B cell (primary cell): ENCODE measurements around the gene MPLKIP. TPM values are rescaled to one million over a fixed set of nuclear protein-coding genes. Genes with fewer than 3 reads are reported as not detected.

ENCODE experiments used
- ATAC-seq: fragments of 200-7000 bp; cut with Tn5 transposase; one replicate; pipeline ENCODE4 v1.10.0; 2021; ENCODE audit warnings: low read depth, mild to moderate bottlenecking, moderate number of reproducible peaks, moderate library complexity
- CTCF ChIA-PET: fragments of 350-600 bp; sonication (Branson Sonifier 250); formaldehyde crosslinking; loops from one replicate; lab custom pipeline; 2021; ENCODE audit warnings: antibody characterized with exemption, inconsistent platforms; lab: Charles Lee
- POLR2A ChIA-PET: fragments of 350-600 bp; sonication (Branson Sonifier 250); formaldehyde crosslinking; loops from one replicate; lab custom pipeline; 2021; ENCODE audit warnings: antibody characterized with exemption; lab: Charles Lee
- DNase-seq: peaks from one replicate; pipeline ENCODE4 v3.0.0; 2013
- H2AFZ ChIP-seq: 2 replicates; pipeline ENCODE4 v1.6.1; 2012; ENCODE audit warnings: mild to moderate bottlenecking, low read depth, low read length; ENCODE audit not compliant: insufficient read depth, poor library complexity, severe bottlenecking
- H3K27ac ChIP-seq, 2 donors: 1 replicate in 1 of 2; 2 replicates in 1 of 2; pipeline ENCODE4 v1.5.1; 2012 to 2013; ENCODE audit warnings: low read length in 2 of 2, mild to moderate bottlenecking in 2 of 2, moderate library complexity in 1 of 2
- H3K27me3 ChIP-seq, 4 experiments: fragments of 200-600 bp in 1 of 4; sonication (generic) in 1 of 4; replicated peaks in 1 of 4; 1 replicate in 2 of 4; 2 replicates in 2 of 4; pipeline versions ENCODE4 v1.6.1 to v1.7.0; 2013 to 2016; ENCODE audit warnings: low read length in 3 of 4, mild to moderate bottlenecking in 2 of 4, mixed read lengths in 1 of 4, moderate library complexity in 1 of 4; ENCODE audit not compliant: insufficient read depth in 4 of 4, control insufficient read depth in 3 of 4; ENCODE audit errors: control extremely low read depth in 1 of 4
- H3K36me3 ChIP-seq, 2 experiments: replicated peaks in 1 of 2; 1 replicate in 1 of 2; 2 replicates in 1 of 2; pipeline versions ENCODE4 v1.6.1 to v1.7.1; 2013; ENCODE audit warnings: low read length in 1 of 2; ENCODE audit not compliant: insufficient read depth in 2 of 2, control insufficient read depth in 1 of 2; ENCODE audit errors: control extremely low read depth in 1 of 2, extremely low read depth in 1 of 2
- H3K4me1 ChIP-seq, 2 donors: fragments of 200-600 bp in 1 of 2; sonication (generic) in 1 of 2; 1 replicate in 1 of 2; 2 replicates in 1 of 2; pipeline versions ENCODE4 v1.5.1 to v1.6.1; 2013 to 2017; ENCODE audit warnings: low read length in 2 of 2; ENCODE audit not compliant: control insufficient read depth in 2 of 2, insufficient read depth in 2 of 2
- H3K4me2 ChIP-seq: replicated peaks from 2 replicates; pipeline ENCODE3; 2012; ENCODE audit warnings: mild to moderate bottlenecking, low read depth, low read length; ENCODE audit not compliant: poor library complexity, severe bottlenecking
- H3K4me3 ChIP-seq, 5 experiments: fragments of 200-600 bp in 1 of 5; sonication (generic) in 1 of 5; 1 replicate in 3 of 5; 2 replicates in 2 of 5; pipeline versions ENCODE4 v1.5.1 to v1.7.0; 2011 to 2016; ENCODE audit warnings: low read length in 4 of 5, mild to moderate bottlenecking in 4 of 5, low read depth in 2 of 5, control low read depth in 1 of 5, moderate library complexity in 1 of 5; ENCODE audit not compliant: insufficient read depth in 1 of 5; ENCODE audit errors: control extremely low read depth in 1 of 5, extremely low read depth in 1 of 5
- H3K79me2 ChIP-seq: fragments of 200-600 bp; sonication (generic); one replicate; pipeline ENCODE4 v1.6.0; 2016; ENCODE audit warnings: low read length; ENCODE audit not compliant: control insufficient read depth, insufficient read depth
- H3K9ac ChIP-seq: fragments of 200-600 bp; sonication (generic); 2 replicates; pipeline ENCODE4 v1.6.1; 2017; ENCODE audit warnings: mild to moderate bottlenecking, low read length, moderate library complexity
- H3K9me3 ChIP-seq, 3 donors: one replicate each; pipeline versions ENCODE4 v1.6.1 to v1.7.1; 2013; ENCODE audit warnings: low read length in 2 of 3; ENCODE audit not compliant: control insufficient read depth in 2 of 3, insufficient read depth in 1 of 3; ENCODE audit errors: control extremely low read depth in 1 of 3
- H4K20me1 ChIP-seq: 2 replicates; pipeline ENCODE4 v1.6.0; 2012; ENCODE audit warnings: mild to moderate bottlenecking, low read length; ENCODE audit not compliant: insufficient read depth, control insufficient read depth, poor library complexity, severe bottlenecking
- H3K27ac Mint-ChIP-seq: one replicate; pipeline ENCODE4 v1.8.0; 2021; ENCODE audit warnings: mixed read lengths
- H3K27me3 Mint-ChIP-seq: one replicate; pipeline ENCODE4 v1.8.0; 2021; ENCODE audit warnings: mixed read lengths
- H3K4me1 Mint-ChIP-seq: one replicate; pipeline ENCODE4 v1.8.0; 2021; ENCODE audit warnings: mixed read lengths
- H3K4me3 Mint-ChIP-seq: one replicate; pipeline ENCODE4 v1.8.0; 2021; ENCODE audit warnings: mixed read lengths
- H3K9me3 Mint-ChIP-seq: one replicate; pipeline ENCODE4 v1.8.0; 2022; ENCODE audit warnings: mixed read lengths; ENCODE audit not compliant: insufficient read depth
- EZH2 ChIP-seq: IDR thresholded peaks from 2 replicates; pipeline ENCODE4 v1.6.1; 2012; ENCODE audit warnings: borderline replicate concordance, low read depth, mild to moderate bottlenecking, moderate library complexity, low read length; ENCODE audit not compliant: insufficient read depth, poor library complexity, severe bottlenecking
- WGBS: methylation state at CpG from one replicate; pipeline ENCODE4 v1.1.5; 2013; ENCODE audit warnings: missing lambda C conversion rate; ENCODE audit not compliant: insufficient coverage; 5-methylcytosine and 5-hydroxymethylcytosine counted together
- intact Hi-C: fragments of 100-400 bp; cut with micrococcal nuclease; formaldehyde crosslinking; loops from one replicate; pipeline ENCODE4 v1.10.0; 2022
- polyA plus RNA-seq: library from polyadenylated mRNA; depleted of rRNA; stranded (reverse); fragments of >200 nt; gene quantifications from 2 replicates; pipeline ENCODE4 v1.2.3, GENCODE V29; 2012
- total RNA-seq, 2 donors: library from RNA; stranded (reverse); fragments of 120-200 nt in 1 of 2; gene quantifications; 1 replicate in 1 of 2; 2 replicates in 1 of 2; pipeline versions ENCODE4 v1.2.3 to v1.2.4, GENCODE V29; 2013 to 2022
- TF ChIP-seq, protein P1 (sequence below): fragments of 200-600 bp; IDR thresholded peaks from one replicate; pipeline ENCODE4 v1.8.0; 2022; ENCODE audit warnings: antibody characterized with exemption, mild to moderate bottlenecking

Gene MPLKIP
- total and polyA plus RNA-seq, 2 donors (not counting 1 experiment from before 2014, with no cell fraction given): 23.2 to 34.1 TPM

DNA sequence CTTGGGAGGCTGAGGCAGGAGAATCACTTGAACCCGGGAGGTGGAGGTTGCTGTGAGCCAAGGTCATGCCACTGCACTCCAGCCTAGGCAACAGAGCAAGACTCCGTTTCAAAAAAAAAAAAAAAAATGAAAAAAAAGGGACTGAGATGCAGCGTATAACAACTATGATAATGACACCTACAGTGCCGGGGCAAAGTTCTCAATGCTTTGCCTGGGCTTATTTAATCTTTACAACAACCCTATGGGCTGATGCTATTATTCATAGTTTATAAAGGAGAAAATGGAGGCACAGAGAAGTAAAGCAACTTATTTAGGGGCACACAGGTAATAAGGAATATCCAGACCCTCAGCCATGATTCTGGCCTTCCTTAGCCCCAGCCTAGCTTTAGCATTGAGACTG lies 48.0 kb upstream of the MPLKIP start:
- H3K4me3 ChIP-seq: no peak overlapping the region
- H3K9ac ChIP-seq: no peak overlapping the region
- TF ChIP-seq, protein P1, sequence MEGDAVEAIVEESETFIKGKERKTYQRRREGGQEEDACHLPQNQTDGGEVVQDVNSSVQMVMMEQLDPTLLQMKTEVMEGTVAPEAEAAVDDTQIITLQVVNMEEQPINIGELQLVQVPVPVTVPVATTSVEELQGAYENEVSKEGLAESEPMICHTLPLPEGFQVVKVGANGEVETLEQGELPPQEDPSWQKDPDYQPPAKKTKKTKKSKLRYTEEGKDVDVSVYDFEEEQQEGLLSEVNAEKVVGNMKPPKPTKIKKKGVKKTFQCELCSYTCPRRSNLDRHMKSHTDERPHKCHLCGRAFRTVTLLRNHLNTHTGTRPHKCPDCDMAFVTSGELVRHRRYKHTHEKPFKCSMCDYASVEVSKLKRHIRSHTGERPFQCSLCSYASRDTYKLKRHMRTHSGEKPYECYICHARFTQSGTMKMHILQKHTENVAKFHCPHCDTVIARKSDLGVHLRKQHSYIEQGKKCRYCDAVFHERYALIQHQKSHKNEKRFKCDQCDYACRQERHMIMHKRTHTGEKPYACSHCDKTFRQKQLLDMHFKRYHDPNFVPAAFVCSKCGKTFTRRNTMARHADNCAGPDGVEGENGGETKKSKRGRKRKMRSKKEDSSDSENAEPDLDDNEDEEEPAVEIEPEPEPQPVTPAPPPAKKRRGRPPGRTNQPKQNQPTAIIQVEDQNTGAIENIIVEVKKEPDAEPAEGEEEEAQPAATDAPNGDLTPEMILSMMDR: no peak
- no peak for TF ChIP-seq EZH2
- H2AFZ ChIP-seq: no peak overlapping the region
- Mint-ChIP-seq H3K4me1 (no peaks in the 10 kb centered on the region), H3K27me3 (no peaks in the 10 kb centered on the region), H3K4me3 (no peak overlapping the region), H3K27ac (no peak overlapping the region), H3K9me3 (no peaks in the 10 kb centered on the region)
- 100% methylated on average over 1 of the region's 4 CpGs for WGBS
- DNase-seq (no peak), ATAC-seq (no peak)
- no peaks in the 10 kb centered on the region for H3K79me2 ChIP-seq
- no peak overlapping the region for H3K27ac ChIP-seq
- intact Hi-C loops: no loop called here
- H3K4me2 ChIP-seq: no peak overlapping the region
- no peaks in the 10 kb centered on the region for H3K9me3 ChIP-seq
- H3K27me3 ChIP-seq: no peaks in the 10 kb centered on the region
- ChIA-PET CTCF (no interaction called here), POLR2A (no interaction called here)
- no peaks in the 10 kb centered on the region for H3K36me3 ChIP-seq
- no peaks in the 10 kb centered on the region for H3K4me1 ChIP-seq
- no peaks in the 10 kb centered on the region for H4K20me1 ChIP-seq

DNA sequence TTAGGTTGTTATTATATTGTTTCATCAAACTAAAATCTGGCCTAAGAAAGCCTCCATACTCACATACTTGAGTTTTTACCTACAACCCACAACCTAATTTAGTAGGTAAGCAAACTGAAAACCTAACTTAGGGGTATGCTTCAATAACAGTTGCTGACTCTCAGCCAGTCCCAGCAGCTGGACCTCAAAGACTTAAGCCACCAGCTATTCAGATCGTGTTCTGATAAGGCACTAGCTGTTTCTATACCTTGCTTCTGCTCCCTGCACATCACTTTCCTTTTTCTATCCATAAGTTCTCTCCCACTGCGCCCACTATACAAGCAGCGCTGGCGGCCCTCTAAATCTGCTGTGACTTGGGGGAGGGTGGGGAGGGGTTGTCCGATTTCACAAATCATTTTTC lies 42.6 kb upstream of the MPLKIP start:
- no peak overlapping the region for H3K4me3 ChIP-seq
- WGBS: no CpG with 5 or more reads among the region's 5 CpGs
- ChIA-PET POLR2A (no interaction called here), CTCF (no interaction called here)
- no peaks in the 10 kb centered on the region for H3K4me1 ChIP-seq
- intact Hi-C loops: no loop called here
- Mint-ChIP-seq H3K9me3 (no peaks in the 10 kb centered on the region), H3K4me3 (no peak overlapping the region), H3K27me3 (peaks cover 4% of the 10 kb centered on the region), H3K27ac (no peak overlapping the region), H3K4me1 (no peaks in the 10 kb centered on the region)
- no peak overlapping the region for H3K9ac ChIP-seq
- no peaks in the 10 kb centered on the region for H3K79me2 ChIP-seq
- no peak overlapping the region for H3K27ac ChIP-seq
- H4K20me1 ChIP-seq: no peaks in the 10 kb centered on the region
- TF ChIP-seq EZH2: no peak
- TF ChIP-seq, protein P1: no peak
- H2AFZ ChIP-seq: no peak overlapping the region
- H3K27me3 ChIP-seq: no peaks in the 10 kb centered on the region
- DNase-seq (no peak), ATAC-seq (no peak)
- no peaks in the 10 kb centered on the region for H3K9me3 ChIP-seq
- H3K4me2 ChIP-seq: no peak overlapping the region
- no peaks in the 10 kb centered on the region for H3K36me3 ChIP-seq
